Retinal pigment epithelial cell (primary cell): ENCODE measurements around the gene G3BP2.

Experiments used
- DNase-seq: peaks from one replicate; pipeline ENCODE4 v3.0.0-alpha.2; 2010; ENCODE audit warnings: low read depth
- H3K4me3 ChIP-seq: 2 replicates; pipeline ENCODE4 v1.5.1; 2011; ENCODE audit warnings: mild to moderate bottlenecking, low read length, control low read depth, moderate library complexity
- CTCF ChIP-seq: conservative IDR thresholded peaks from 2 replicates; pipeline ENCODE4 v1.5.1; 2011; ENCODE audit warnings: low read depth, low read length, control low read depth, inconsistent platforms

The G3BP2 gene

GRCh38 chr4:75658876-75659275 lies 14.3 kb downstream of the G3BP2 start:
- H3K4me3 ChIP-seq: no peak overlapping the region
- DNase-seq: peak; percentile 46
- no peak for TF ChIP-seq CTCF

- DNase-seq: no peak
- H3K4me3 ChIP-seq: no peak overlapping the region
- TF ChIP-seq CTCF: no peak
Observed at GRCh38 chr4:75655562-75655961, 17.6 kb downstream of the G3BP2 start.

GRCh38 chr4:75654905-75655304 lies 18.3 kb downstream of the G3BP2 start:
- H3K4me3 ChIP-seq: no peak overlapping the region
- no peak for TF ChIP-seq CTCF
- no peak for DNase-seq

GRCh38 chr4:75653845-75654503 lies 19.2 kb downstream of the G3BP2 start:
- H3K4me3 ChIP-seq: no peak overlapping the region
- peak; percentile 59 for TF ChIP-seq CTCF
- DNase-seq: no peak

GRCh38 chr4:75644095-75644494 lies 29.1 kb downstream of the G3BP2 start:
- no peak for DNase-seq
- H3K4me3 ChIP-seq: no peak overlapping the region
- no peak for TF ChIP-seq CTCF

- no peak overlapping the region for H3K4me3 ChIP-seq
- no peak for TF ChIP-seq CTCF
- DNase-seq: no peak
Observed at GRCh38 chr4:75643651-75644050, 29.6 kb downstream of the G3BP2 start.

GRCh38 chr4:75639124-75639695 lies 34.0 kb downstream of the G3BP2 start:
- H3K4me3 ChIP-seq: no peak overlapping the region
- TF ChIP-seq CTCF: no peak
- DNase-seq: no peak
